Upper lobe of left lung (tissue), 6 donors: ENCODE results near the gene PARVG. TPM values are rescaled to one million over a fixed set of nuclear protein-coding genes. Genes with fewer than 3 reads are reported as not detected.

Experiments used
- ATAC-seq, 2 donors: fragments of 200-7000 bp; cut with Tn5 transposase; one replicate each; pipeline ENCODE4 v1.9.1; 2022; ENCODE audit warnings: mild to moderate bottlenecking in 2 of 2, moderate library complexity in 2 of 2; ENCODE audit not compliant: low FRiP score in 2 of 2
- DNase-seq, 2 donors: peaks; one replicate each; pipeline ENCODE4 v3.0.0-alpha.2; 2019 to 2020
- H3K27ac ChIP-seq, 4 donors: fragments of 200-600 bp; sonication (generic); one replicate each; pipeline ENCODE4 v1.5.1; 2016 to 2019
- H3K27me3 ChIP-seq, 4 donors: fragments of 200-600 bp; sonication (generic); one replicate each; pipeline ENCODE4 v1.5.1; 2017 to 2019
- H3K36me3 ChIP-seq, 4 donors: fragments of 200-600 bp; sonication (generic); one replicate each; pipeline ENCODE4 v1.5.1; 2016 to 2019
- H3K4me1 ChIP-seq, 4 donors: fragments of 200-600 bp; sonication (generic); one replicate each; pipeline ENCODE4 v1.5.1; 2018 to 2019
- H3K4me3 ChIP-seq, 4 donors: fragments of 200-600 bp; sonication (generic); one replicate each; pipeline ENCODE4 v1.5.1; 2017 to 2019; ENCODE audit warnings: mild to moderate bottlenecking in 2 of 4, moderate library complexity in 1 of 4
- H3K9me3 ChIP-seq, 4 donors: fragments of 200-600 bp; sonication (generic); one replicate each; pipeline ENCODE4 v1.5.1; 2018 to 2019
- EP300 ChIP-seq, 4 donors: sonication (generic); formaldehyde crosslinking; IDR thresholded peaks; one replicate each; pipeline ENCODE4 v1.5.1; 2017; ENCODE audit warnings: antibody characterized with exemption in 4 of 4, control low read depth in 2 of 4
- POLR2A ChIP-seq, 4 donors: fragments of 450-650 bp; IDR thresholded peaks; one replicate each; pipeline ENCODE4 v1.5.1; 2016 to 2017; ENCODE audit warnings: antibody characterized with exemption in 4 of 4, mild to moderate bottlenecking in 2 of 4
- POLR2AphosphoS5 ChIP-seq, 2 donors: sonication (generic); formaldehyde crosslinking; IDR thresholded peaks; one replicate each; pipeline ENCODE4 v1.5.1; 2017; ENCODE audit warnings: antibody characterized with exemption in 2 of 2
- WGBS, 2 donors: methylation state at CpG; one replicate each; pipeline ENCODE4 v1.1.5; 2017 to 2018; 5-methylcytosine and 5-hydroxymethylcytosine counted together
- total RNA-seq, 6 donors: library from RNA; depleted of rRNA in 4 of 6; stranded (reverse); fragments of >200 nt in 4 of 6; gene quantifications; one replicate each; pipeline versions ENCODE4 v1.1.0 to v1.2.1, GENCODE V29; 2016 to 2021
- TF ChIP-seq, protein P1 (sequence below), 6 experiments: fragments of 450-650 bp in 4 of 6; fragments of 200-600 bp in 2 of 6; sonication (generic) in 2 of 6; IDR thresholded peaks; one replicate each; pipeline ENCODE4 v1.5.1; 2016 to 2019; ENCODE audit warnings: antibody characterized with exemption in 6 of 6
- donor health status: DM: no; HTN: no; CAD: no; lungs with moderate emphysema.
- donor health status: DM: no; HTN: yes; CAD: no; lungs with severe emphysema.

PARVG gene
- total RNA-seq, 6 donors from 2014 or later: 42.4 to 315 (median 82.4) TPM

DNA sequence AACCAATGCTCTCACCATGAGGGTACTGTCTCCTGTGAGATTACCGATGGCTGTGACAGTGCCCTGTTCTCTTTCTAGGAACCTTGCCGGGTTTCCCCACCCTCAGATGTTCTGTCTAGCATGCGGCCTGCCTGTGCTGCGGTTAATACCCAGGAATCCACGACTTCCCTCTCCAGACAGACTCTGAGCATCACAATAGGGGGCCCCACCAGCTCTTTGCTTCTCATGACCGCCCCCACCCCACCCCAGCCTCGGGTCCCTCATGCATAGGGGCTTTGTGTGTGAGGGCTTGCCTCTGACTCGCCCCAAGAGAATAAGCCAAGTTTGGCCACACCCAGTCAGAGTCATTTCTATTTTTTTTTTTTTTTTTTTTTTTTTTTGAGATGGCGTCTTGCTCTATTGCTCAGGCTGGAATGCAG is 10.3 kb downstream of the PARVG start:
- no peak for TF ChIP-seq EP300 (IDR thresholded peaks at IDR 0.05)
- TF ChIP-seq POLR2A (IDR thresholded peaks at IDR 0.05): no peak
- TF ChIP-seq, protein P1, sequence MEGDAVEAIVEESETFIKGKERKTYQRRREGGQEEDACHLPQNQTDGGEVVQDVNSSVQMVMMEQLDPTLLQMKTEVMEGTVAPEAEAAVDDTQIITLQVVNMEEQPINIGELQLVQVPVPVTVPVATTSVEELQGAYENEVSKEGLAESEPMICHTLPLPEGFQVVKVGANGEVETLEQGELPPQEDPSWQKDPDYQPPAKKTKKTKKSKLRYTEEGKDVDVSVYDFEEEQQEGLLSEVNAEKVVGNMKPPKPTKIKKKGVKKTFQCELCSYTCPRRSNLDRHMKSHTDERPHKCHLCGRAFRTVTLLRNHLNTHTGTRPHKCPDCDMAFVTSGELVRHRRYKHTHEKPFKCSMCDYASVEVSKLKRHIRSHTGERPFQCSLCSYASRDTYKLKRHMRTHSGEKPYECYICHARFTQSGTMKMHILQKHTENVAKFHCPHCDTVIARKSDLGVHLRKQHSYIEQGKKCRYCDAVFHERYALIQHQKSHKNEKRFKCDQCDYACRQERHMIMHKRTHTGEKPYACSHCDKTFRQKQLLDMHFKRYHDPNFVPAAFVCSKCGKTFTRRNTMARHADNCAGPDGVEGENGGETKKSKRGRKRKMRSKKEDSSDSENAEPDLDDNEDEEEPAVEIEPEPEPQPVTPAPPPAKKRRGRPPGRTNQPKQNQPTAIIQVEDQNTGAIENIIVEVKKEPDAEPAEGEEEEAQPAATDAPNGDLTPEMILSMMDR (IDR thresholded peaks at IDR 0.05): no peak
- TF ChIP-seq POLR2AphosphoS5 (IDR thresholded peaks at IDR 0.05): no peak
- Histone ChIP-seq H3K36me3 (no peaks in the 10 kb centered on the region), H3K4me3 (no peak overlapping the region), H3K4me1 (peaks cover 0 to 5% (median 0%) of the 10 kb centered on the region in 4 donors), H3K9me3 (no peaks in the 10 kb centered on the region), H3K27me3 (no peaks in the 10 kb centered on the region), H3K27ac (no peak overlapping the region)
- ATAC-seq: no peak
- 63 to 65% methylated on average over 9 of the region's 9 CpGs for WGBS, 2 donors
- DNase-seq: no peak

GRCh38 chr22:44192098-44192815 is 11.5 kb downstream of the PARVG start:
- TF ChIP-seq EP300 (IDR thresholded peaks at IDR 0.05) (no peak), POLR2A (IDR thresholded peaks at IDR 0.05) (no peak), POLR2AphosphoS5 (IDR thresholded peaks at IDR 0.05) (no peak)
- TF ChIP-seq, protein P1 (IDR thresholded peaks at IDR 0.05): no peak
- ATAC-seq (peak; percentile 27 to 55), DNase-seq (peak in 1 of 2 donors; percentile 84)
- no peaks in the 10 kb centered on the region for H3K27me3 ChIP-seq
- 64 to 79% methylated on average over 3 to 6 of the region's 8 CpGs for WGBS, 2 donors
- peaks cover 0 to 5% (median 0%) of the 10 kb centered on the region in 4 donors for H3K4me1 ChIP-seq
- H3K36me3 ChIP-seq: no peaks in the 10 kb centered on the region
- H3K9me3 ChIP-seq: no peaks in the 10 kb centered on the region
- H3K4me3 ChIP-seq: no peak overlapping the region
- no peak overlapping the region for H3K27ac ChIP-seq

DNA sequence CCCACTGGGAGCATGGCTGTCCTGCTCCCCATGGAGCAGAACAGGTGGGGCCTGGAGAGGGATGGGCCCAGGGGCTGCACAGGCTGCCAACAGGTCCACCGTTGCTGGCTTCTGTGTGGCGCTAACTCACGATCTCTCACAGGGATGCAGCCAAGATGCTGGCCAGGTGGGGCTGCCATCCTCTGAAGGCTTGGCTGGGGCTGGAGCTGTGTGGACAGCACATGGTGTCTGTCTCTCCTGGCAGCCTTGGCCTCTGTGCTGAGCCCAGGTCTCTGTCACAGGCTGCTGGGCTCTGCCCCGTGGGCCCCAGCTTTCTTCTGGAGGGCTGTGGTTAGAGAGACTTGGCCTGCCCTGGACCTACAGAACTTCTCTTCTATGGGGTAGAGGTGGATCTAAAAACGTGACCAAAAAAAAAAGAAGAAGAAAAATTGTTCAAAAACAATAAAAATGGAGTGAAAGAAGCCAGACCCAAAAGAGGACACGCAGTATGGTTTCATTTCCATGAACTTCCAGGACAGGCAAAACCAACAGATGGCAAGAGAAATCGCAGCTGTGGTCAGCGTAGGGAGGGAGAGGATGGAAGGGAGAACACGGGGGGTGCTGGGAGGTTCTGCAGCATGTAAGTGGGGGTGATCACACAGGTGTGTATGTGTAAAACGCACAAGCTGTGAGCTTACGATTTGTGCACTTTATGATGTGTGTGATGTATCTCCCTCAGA is 12.2 kb downstream of the PARVG start:
- Histone ChIP-seq H3K4me3 (no peak overlapping the region), H3K27me3 (no peaks in the 10 kb centered on the region), H3K27ac (no peak overlapping the region), H3K9me3 (no peaks in the 10 kb centered on the region), H3K4me1 (peaks cover 0 to 5% (median 0%) of the 10 kb centered on the region in 4 donors), H3K36me3 (no peaks in the 10 kb centered on the region)
- TF ChIP-seq, protein P1 (IDR thresholded peaks at IDR 0.05): no peak
- peak in 1 of 2 donors; percentile 5 for ATAC-seq
- DNase-seq: no peak
- 51 to 58% methylated on average over 8 of the region's 11 CpGs for WGBS, 2 donors

GRCh38 chr22:44193535-44193891 is 12.8 kb downstream of the PARVG start:
- 46 to 50% methylated on average over 4 of the region's 4 CpGs for WGBS, 2 donors
- TF ChIP-seq, protein P1 (IDR thresholded peaks at IDR 0.05): no peak
- Histone ChIP-seq H3K36me3 (no peaks in the 10 kb centered on the region), H3K27me3 (no peaks in the 10 kb centered on the region), H3K27ac (no peak overlapping the region), H3K9me3 (no peaks in the 10 kb centered on the region), H3K4me3 (no peak overlapping the region), H3K4me1 (peaks cover 0 to 5% (median 0%) of the 10 kb centered on the region in 4 donors)
- DNase-seq (no peak), ATAC-seq (no peak)
